OCI-LY7 (cell line): ENCODE results near the gene GALNT14.

Source experiments
- EZH2phosphoT487 ChIP-seq: fragments of 200-600 bp; sonication (generic); IDR thresholded peaks from 2 replicates; pipeline ENCODE4 v1.6.1; 2018; ENCODE audit warnings: low read depth, borderline replicate concordance, mild to moderate bottlenecking, mixed run types, antibody characterized with exemption, low read length, moderate library complexity, mixed read lengths
- TF ChIP-seq, protein P1 (sequence below): fragments of 200-600 bp; sonication (generic); conservative IDR thresholded peaks from 2 replicates; pipeline ENCODE4 v1.5.1; 2014; ENCODE audit warnings: mild to moderate bottlenecking, antibody characterized with exemption, low read length, moderate library complexity, mixed read lengths

DNA sequence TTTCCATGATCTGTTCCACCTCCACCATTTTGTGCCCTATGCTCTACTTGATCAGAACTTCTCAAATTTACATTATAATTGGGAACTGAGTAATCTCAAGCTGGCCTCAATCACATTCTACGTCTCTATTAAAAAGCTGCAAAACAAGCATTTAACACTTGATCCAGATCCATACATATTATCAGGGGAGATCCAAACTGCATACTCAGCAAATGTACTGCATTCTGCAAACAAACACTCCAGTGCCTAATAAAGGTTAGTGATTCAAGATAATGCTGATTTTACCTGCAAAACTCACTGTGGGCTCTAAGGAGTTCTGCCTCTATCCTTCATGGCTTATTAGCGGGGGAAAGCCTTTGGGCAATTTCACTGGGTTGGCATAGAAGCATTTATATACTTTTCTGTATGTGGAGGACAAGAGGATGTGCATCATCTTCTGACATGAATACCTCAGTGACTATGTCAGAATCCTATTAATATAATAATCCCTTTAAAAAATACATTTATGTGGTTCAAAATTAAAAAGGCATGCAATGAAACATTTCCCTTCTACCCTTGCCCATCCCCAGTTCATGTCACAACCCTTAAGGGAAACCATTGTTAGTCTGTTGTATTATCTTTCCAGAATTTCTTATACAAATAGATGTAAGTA lies 40.2 kb downstream of the GALNT14 start:
- TF ChIP-seq, protein P1, sequence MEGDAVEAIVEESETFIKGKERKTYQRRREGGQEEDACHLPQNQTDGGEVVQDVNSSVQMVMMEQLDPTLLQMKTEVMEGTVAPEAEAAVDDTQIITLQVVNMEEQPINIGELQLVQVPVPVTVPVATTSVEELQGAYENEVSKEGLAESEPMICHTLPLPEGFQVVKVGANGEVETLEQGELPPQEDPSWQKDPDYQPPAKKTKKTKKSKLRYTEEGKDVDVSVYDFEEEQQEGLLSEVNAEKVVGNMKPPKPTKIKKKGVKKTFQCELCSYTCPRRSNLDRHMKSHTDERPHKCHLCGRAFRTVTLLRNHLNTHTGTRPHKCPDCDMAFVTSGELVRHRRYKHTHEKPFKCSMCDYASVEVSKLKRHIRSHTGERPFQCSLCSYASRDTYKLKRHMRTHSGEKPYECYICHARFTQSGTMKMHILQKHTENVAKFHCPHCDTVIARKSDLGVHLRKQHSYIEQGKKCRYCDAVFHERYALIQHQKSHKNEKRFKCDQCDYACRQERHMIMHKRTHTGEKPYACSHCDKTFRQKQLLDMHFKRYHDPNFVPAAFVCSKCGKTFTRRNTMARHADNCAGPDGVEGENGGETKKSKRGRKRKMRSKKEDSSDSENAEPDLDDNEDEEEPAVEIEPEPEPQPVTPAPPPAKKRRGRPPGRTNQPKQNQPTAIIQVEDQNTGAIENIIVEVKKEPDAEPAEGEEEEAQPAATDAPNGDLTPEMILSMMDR: no peak
- TF ChIP-seq EZH2phosphoT487: no peak
